ENCODE measurements around the gene PTPN11.

DNA sequence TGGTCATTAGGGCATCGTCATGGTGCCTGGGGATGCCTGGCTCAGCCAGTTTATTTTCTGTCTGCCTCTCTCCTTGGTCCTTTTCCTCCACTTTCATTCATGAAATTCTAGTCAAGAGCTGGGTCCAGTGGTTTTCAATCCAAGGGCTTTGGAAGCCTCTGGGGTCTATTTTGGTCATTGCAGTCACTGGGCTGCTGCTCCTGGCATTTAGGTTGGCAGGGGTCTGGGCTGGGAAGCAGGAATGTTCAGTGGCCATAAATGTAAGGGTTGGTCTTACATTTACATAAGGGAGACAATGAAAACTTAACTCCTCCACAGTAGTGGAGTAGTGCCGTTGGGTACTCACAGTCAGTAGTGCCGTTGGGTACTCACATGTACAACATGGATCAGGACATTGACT is 48.1 kb downstream of the PTPN11 start:
- TF ChIP-seq EZH2 (IDR thresholded peaks at IDR 0.05; ENCODE audit: borderline replicate concordance, low read depth, low read length, severe bottlenecking): no peak
- TF ChIP-seq, protein P1, sequence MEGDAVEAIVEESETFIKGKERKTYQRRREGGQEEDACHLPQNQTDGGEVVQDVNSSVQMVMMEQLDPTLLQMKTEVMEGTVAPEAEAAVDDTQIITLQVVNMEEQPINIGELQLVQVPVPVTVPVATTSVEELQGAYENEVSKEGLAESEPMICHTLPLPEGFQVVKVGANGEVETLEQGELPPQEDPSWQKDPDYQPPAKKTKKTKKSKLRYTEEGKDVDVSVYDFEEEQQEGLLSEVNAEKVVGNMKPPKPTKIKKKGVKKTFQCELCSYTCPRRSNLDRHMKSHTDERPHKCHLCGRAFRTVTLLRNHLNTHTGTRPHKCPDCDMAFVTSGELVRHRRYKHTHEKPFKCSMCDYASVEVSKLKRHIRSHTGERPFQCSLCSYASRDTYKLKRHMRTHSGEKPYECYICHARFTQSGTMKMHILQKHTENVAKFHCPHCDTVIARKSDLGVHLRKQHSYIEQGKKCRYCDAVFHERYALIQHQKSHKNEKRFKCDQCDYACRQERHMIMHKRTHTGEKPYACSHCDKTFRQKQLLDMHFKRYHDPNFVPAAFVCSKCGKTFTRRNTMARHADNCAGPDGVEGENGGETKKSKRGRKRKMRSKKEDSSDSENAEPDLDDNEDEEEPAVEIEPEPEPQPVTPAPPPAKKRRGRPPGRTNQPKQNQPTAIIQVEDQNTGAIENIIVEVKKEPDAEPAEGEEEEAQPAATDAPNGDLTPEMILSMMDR (IDR thresholded peaks at IDR 0.05; ENCODE audit: borderline replicate concordance, extremely low read depth, low read length, poor library complexity, severe bottlenecking): no peak

Data from DND-41 (cell line).